ENCODE measurements around the gene SNED1.

DNA sequence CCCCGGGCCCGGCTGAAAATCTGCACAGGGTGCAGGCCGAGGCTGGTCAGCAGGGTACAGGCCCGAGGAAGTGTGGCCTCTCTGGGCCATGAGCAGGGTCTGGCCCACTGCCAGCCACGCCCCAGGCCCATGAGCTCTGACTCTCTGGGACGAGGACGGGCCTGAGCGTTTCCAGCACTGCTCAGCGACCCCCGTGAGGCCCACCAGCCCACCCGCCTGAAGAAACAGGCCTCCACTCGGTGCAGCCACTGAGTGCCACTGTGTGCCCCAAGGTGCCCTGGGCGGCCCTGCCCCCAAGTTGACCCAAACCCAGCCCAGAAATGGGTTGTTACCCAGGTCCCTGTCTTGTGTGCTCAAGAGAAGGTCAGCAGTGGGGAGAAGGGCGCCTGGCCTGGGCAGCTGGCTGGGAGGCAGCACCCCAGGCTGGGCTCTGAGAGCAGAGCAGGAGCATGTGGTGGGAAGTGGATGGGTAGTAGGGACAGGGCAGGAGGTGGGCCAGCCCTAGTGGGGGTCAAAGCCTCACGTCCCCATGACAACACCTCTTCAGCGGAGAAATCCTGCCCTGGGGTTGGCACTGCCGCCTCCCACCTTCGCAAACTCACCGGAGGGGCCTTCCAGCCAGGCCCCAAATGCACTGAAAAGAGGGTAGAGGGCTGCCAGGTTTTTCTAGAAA is 2.1 kb upstream of the SNED1 start:
- TF ChIP-seq, protein P1, sequence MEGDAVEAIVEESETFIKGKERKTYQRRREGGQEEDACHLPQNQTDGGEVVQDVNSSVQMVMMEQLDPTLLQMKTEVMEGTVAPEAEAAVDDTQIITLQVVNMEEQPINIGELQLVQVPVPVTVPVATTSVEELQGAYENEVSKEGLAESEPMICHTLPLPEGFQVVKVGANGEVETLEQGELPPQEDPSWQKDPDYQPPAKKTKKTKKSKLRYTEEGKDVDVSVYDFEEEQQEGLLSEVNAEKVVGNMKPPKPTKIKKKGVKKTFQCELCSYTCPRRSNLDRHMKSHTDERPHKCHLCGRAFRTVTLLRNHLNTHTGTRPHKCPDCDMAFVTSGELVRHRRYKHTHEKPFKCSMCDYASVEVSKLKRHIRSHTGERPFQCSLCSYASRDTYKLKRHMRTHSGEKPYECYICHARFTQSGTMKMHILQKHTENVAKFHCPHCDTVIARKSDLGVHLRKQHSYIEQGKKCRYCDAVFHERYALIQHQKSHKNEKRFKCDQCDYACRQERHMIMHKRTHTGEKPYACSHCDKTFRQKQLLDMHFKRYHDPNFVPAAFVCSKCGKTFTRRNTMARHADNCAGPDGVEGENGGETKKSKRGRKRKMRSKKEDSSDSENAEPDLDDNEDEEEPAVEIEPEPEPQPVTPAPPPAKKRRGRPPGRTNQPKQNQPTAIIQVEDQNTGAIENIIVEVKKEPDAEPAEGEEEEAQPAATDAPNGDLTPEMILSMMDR (IDR thresholded peaks at IDR 0.05; ENCODE audit: insufficient read depth, low read length): no peak
- TF ChIP-seq, protein P2, sequence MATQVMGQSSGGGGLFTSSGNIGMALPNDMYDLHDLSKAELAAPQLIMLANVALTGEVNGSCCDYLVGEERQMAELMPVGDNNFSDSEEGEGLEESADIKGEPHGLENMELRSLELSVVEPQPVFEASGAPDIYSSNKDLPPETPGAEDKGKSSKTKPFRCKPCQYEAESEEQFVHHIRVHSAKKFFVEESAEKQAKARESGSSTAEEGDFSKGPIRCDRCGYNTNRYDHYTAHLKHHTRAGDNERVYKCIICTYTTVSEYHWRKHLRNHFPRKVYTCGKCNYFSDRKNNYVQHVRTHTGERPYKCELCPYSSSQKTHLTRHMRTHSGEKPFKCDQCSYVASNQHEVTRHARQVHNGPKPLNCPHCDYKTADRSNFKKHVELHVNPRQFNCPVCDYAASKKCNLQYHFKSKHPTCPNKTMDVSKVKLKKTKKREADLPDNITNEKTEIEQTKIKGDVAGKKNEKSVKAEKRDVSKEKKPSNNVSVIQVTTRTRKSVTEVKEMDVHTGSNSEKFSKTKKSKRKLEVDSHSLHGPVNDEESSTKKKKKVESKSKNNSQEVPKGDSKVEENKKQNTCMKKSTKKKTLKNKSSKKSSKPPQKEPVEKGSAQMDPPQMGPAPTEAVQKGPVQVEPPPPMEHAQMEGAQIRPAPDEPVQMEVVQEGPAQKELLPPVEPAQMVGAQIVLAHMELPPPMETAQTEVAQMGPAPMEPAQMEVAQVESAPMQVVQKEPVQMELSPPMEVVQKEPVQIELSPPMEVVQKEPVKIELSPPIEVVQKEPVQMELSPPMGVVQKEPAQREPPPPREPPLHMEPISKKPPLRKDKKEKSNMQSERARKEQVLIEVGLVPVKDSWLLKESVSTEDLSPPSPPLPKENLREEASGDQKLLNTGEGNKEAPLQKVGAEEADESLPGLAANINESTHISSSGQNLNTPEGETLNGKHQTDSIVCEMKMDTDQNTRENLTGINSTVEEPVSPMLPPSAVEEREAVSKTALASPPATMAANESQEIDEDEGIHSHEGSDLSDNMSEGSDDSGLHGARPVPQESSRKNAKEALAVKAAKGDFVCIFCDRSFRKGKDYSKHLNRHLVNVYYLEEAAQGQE (IDR thresholded peaks at IDR 0.05; ENCODE audit: insufficient replicate concordance, low read depth): no peak
- TF ChIP-seq GABPA (IDR thresholded peaks at IDR 0.05; ENCODE audit: low read depth): no peak
- TF ChIP-seq POLR2AphosphoS5 (IDR thresholded peaks at IDR 0.05; ENCODE audit: low read depth): no peak
